GM12892 (cell line): Measurements from ENCODE around the gene RNF123.

Experiments used
- POLR2A ChIP-seq: IDR thresholded peaks from 2 replicates; pipeline ENCODE4 v1.6.1; 2011; ENCODE audit warnings: low read depth, low read length, control low read depth
- POLR2AphosphoS5 ChIP-seq: IDR thresholded peaks from 2 replicates; pipeline ENCODE4 v1.6.1; 2011; ENCODE audit warnings: low read depth, low read length, control low read depth
- TAF1 ChIP-seq: IDR thresholded peaks from 2 replicates; pipeline ENCODE4 v1.6.1; 2011; ENCODE audit warnings: low read depth, mild to moderate bottlenecking, control low read depth, low read length, borderline replicate concordance

DNA sequence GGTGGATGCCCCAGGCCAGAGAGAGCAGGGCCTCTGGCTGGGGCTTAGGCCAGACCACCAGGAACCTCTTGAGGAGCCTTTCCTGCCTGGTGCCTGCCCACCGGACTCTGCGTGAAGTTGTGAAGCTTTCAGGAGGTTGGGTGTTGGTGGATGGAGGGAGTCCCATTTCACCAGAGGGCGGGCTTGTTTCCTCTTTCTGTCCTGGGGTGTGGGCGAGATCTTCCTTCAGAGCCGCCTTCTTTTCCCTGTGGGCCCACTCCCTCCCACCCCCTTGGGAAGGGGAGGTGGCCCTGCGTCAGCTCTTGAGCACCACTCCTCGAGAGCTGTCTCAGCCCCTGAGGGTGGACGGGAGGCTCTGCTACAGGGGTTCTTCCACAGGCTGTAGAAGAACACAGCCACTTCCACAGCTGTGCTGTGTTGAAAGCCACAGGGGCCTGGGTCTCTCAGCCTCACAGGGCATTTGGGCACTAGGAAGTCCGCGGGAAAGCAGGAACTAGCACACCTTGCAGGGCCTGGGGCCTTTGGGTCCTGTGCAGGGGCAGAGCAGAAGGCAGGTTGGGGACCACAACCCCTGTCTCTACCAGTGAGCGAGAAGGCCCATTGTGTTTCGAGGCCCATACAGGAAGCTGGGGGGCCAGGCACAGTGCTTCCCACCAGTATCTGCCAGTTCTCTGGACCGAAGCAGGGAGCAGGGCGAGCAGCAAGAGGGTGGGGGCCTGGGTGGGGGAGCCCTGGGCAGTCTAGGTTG, 28.0 kb downstream of the RNF123 start:
- no peak for TF ChIP-seq TAF1
- TF ChIP-seq POLR2A = no peak; the same call in 1 of the 2 replicates
- no peak; the same call in none of the 2 replicates for TF ChIP-seq POLR2AphosphoS5
